SH-SY5Y (cell line): ENCODE data around the gene CCR6.

Source experiments
- GATA2 ChIP-seq: IDR thresholded peaks from 2 replicates; pipeline ENCODE4 v1.6.1; 2011; ENCODE audit warnings: mild to moderate bottlenecking, low read depth, low read length
- GATA3 ChIP-seq: IDR thresholded peaks from 2 replicates; pipeline ENCODE4 v1.6.1; 2011; ENCODE audit warnings: low read depth, mild to moderate bottlenecking, low read length, moderate library complexity

GRCh38 chr6:167096991-167097390 lies 25.9 kb upstream of the CCR6 start:
- TF ChIP-seq GATA3 (peak; percentile 43; the same call in 1 of the 2 replicates), GATA2 (peak; percentile 42; the same call in 1 of the 2 replicates)
